GM12878 (cell line): ENCODE measurements around the gene SLC24A4. TPM values are rescaled to one million over a fixed set of nuclear protein-coding genes. Genes with fewer than 3 reads are reported as not detected.

Source experiments
- ATAC-seq: fragments of 200-7000 bp; cut with Tn5 transposase; 3 replicates; pipeline ENCODE4 v1.9.1; 2020; ENCODE audit warnings: mild to moderate bottlenecking, moderate library complexity
- BruUV-seq: library from RNA; stranded (reverse); fragments of 400-500 nt; replicated peaks from 2 replicates; lab custom pipeline; 2021; lab: Mats Ljungman, UMichigan
- CTCF ChIA-PET: fragments of 300-600 bp; sonication (Branson Sonifier 250); formaldehyde crosslinking; extraction: SDS; loops from one replicate; lab custom pipeline; 2021; ENCODE audit warnings: inconsistent platforms; lab: Yijun Ruan, JAX
- POLR2A ChIA-PET: fragments of 350-600 bp; formaldehyde crosslinking; extraction: SDS; loops from one replicate; lab custom pipeline; 2021; ENCODE audit warnings: inconsistent platforms; lab: Charles Lee
- RAD21 ChIA-PET: fragments of 300-600 bp; sonication (Branson Sonifier 250); formaldehyde crosslinking; loops from one replicate; lab custom pipeline; 2023; ENCODE audit warnings: antibody characterized with exemption; ENCODE audit not compliant: unreplicated experiment; lab: Charles Lee
- SMC1A ChIA-PET: fragments of 300-600 bp; sonication (Branson Sonifier 250); formaldehyde crosslinking; loops from one replicate; lab custom pipeline; 2023; ENCODE audit not compliant: unreplicated experiment, uncharacterized antibody; lab: Charles Lee
- DNase-seq: peaks from one replicate; pipeline ENCODE4 v3.0.0-alpha.2; 2011; ENCODE audit warnings: low read depth, low spot score
- FAIRE-seq: peaks from 3 replicates; lab custom pipeline; 2011; peaks lifted over from hg19 to GRCh38; lab: Jason Lieb, UNC
- H2AFZ ChIP-seq: 2 replicates; pipeline ENCODE4 v1.6.0; 2011; ENCODE audit warnings: low read depth, low read length, control low read depth; ENCODE audit not compliant: control insufficient read depth
- H3K27ac ChIP-seq: 2 replicates; pipeline ENCODE4 v1.5.1; 2011; ENCODE audit warnings: control low read depth; ENCODE audit not compliant: control insufficient read depth, insufficient read depth
- H3K27me3 ChIP-seq, 2 experiments: replicated peaks in 1 of 2; 2 replicates each; pipeline versions ENCODE4 v1.6.0 to v1.6.1; 2011; ENCODE audit warnings: low read length in 1 of 2; ENCODE audit not compliant: control insufficient read depth in 2 of 2, insufficient read depth in 2 of 2
- H3K36me3 ChIP-seq, 2 experiments: 2 replicates each; pipeline ENCODE4 v1.5.1; 2011; ENCODE audit warnings: low read length in 1 of 2; ENCODE audit not compliant: control insufficient read depth in 2 of 2, insufficient read depth in 2 of 2
- H3K4me1 ChIP-seq: 2 replicates; pipeline ENCODE4 v1.6.1; 2011; ENCODE audit warnings: mild to moderate bottlenecking, low read length, moderate library complexity, mixed read lengths; ENCODE audit not compliant: control insufficient read depth, insufficient read depth
- H3K4me2 ChIP-seq: 2 replicates; pipeline ENCODE4 v1.6.0; 2011; ENCODE audit warnings: control low read depth; ENCODE audit not compliant: control insufficient read depth, insufficient read depth
- H3K4me3 ChIP-seq: fragments of 200-600 bp; sonication (generic); 2 replicates; pipeline ENCODE4 v1.5.1; 2016
- H3K79me2 ChIP-seq: 2 replicates; pipeline ENCODE4 v1.6.0; 2011; ENCODE audit warnings: low read length; ENCODE audit not compliant: control insufficient read depth, insufficient read depth
- H3K9ac ChIP-seq: 2 replicates; pipeline ENCODE4 v1.8.0; 2011; ENCODE audit warnings: low read length, control low read depth, mixed read lengths; ENCODE audit not compliant: control insufficient read depth, insufficient read depth
- H3K9me3 ChIP-seq: replicated peaks from 3 replicates; pipeline ENCODE4 v1.5.1; 2011; ENCODE audit warnings: mild to moderate bottlenecking, low read length; ENCODE audit not compliant: control insufficient read depth, insufficient read depth
- H4K20me1 ChIP-seq: 2 replicates; pipeline ENCODE4 v1.6.0; 2011; ENCODE audit not compliant: control insufficient read depth, insufficient read depth
- E2F4 ChIP-seq: IDR thresholded peaks from 2 replicates; pipeline ENCODE4 v1.6.1; 2012; ENCODE audit warnings: low read depth, low read length, improper control_type of control experiment
- ESRRA ChIP-seq: IDR thresholded peaks from 2 replicates; pipeline ENCODE4 v1.6.1; 2012; ENCODE audit warnings: mild to moderate bottlenecking, low read length, improper control_type of control experiment
- ETV6 ChIP-seq, 2 experiments: fragments of 450-650 bp in 1 of 2; IDR thresholded peaks in 1 of 2; conservative IDR thresholded peaks in 1 of 2; 2 replicates each; pipeline ENCODE4 v1.6.1; 2014; ENCODE audit warnings: antibody characterized with exemption in 1 of 2, borderline replicate concordance in 1 of 2, low read depth in 1 of 2, mild to moderate bottlenecking in 1 of 2, moderate library complexity in 1 of 2
- FOS ChIP-seq: IDR thresholded peaks from 3 replicates; pipeline ENCODE4 v1.6.1; 2011; ENCODE audit warnings: borderline replicate concordance; ENCODE audit not compliant: insufficient read length; ENCODE audit errors: extremely low read depth
- FOXM1 ChIP-seq: IDR thresholded peaks from 2 replicates; pipeline ENCODE4 v1.6.1; 2012; ENCODE audit warnings: low read depth, mild to moderate bottlenecking, inconsistent platforms, low read length, moderate library complexity
- JUNB ChIP-seq: IDR thresholded peaks from 2 replicates; pipeline ENCODE4 v1.6.1; 2016; ENCODE audit warnings: antibody characterized with exemption, mild to moderate bottlenecking
- MEF2A ChIP-seq: IDR thresholded peaks from 2 replicates; pipeline ENCODE4 v1.6.1; 2011; ENCODE audit warnings: low read depth, mild to moderate bottlenecking, low read length, moderate library complexity; ENCODE audit not compliant: insufficient read depth
- MYC ChIP-seq: IDR thresholded peaks from 2 replicates; pipeline ENCODE4 v1.6.1; 2011; ENCODE audit warnings: mild to moderate bottlenecking, low read length, moderate library complexity, inconsistent platforms; ENCODE audit not compliant: insufficient read depth, insufficient replicate concordance, insufficient read length, severe bottlenecking
- SIX5 ChIP-seq: IDR thresholded peaks from 2 replicates; pipeline ENCODE4 v1.6.1; 2011; ENCODE audit warnings: mild to moderate bottlenecking, low read depth, low read length, moderate library complexity; ENCODE audit not compliant: severe bottlenecking
- USF2 ChIP-seq: IDR thresholded peaks from 2 replicates; pipeline ENCODE4 v1.6.1; 2011; ENCODE audit warnings: low read depth, low read length, improper control_type of control experiment, borderline replicate concordance
- ZBED1 ChIP-seq: IDR thresholded peaks from 2 replicates; pipeline ENCODE4 v1.6.1; 2016; ENCODE audit warnings: borderline replicate concordance
- WGBS: methylation state at CpG from one replicate; pipeline ENCODE4 v1.1.6; 2016; ENCODE audit warnings: low lambda C conversion rate; ENCODE audit not compliant: insufficient replicate concordance, insufficient coverage; ENCODE audit errors: missing lambda C conversion rate; 5-methylcytosine and 5-hydroxymethylcytosine counted together
- in situ Hi-C: fragments of 300-500 bp; cut with MboI; formaldehyde crosslinking; loops from 9 replicates; pipeline ENCODE4 v1.14.3; 2018; ENCODE audit warnings: mixed read lengths
- intact Hi-C: fragments of 100-400 bp; cut with micrococcal nuclease; formaldehyde crosslinking; loops from one replicate; pipeline ENCODE4 v1.14.2; 2022; ENCODE audit not compliant: unreplicated experiment
- polyA plus RNA-seq, 11 experiments: library from polyadenylated mRNA; depleted of rRNA in 4 of 11; unstranded in 6 of 11; stranded (reverse) in 5 of 11; fragments of >200 nt; fragmentation: Nextera tagmentation in 4 of 11; fragmentation: Illumina TruSeq in 1 of 11; extraction: Ambion mirVana in 4 of 11; extraction: Trizol in 1 of 11; gene quantifications; 1 replicate in 1 of 11; 2 replicates in 10 of 11; pipeline versions ENCODE4 v1.2.1 to v1.2.3, GENCODE V29; 2011 to 2016; ENCODE audit warnings: inconsistent platforms in 2 of 11, missing spikeins in 2 of 11, low read depth in 1 of 11
- total RNA-seq, 4 experiments: library from RNA; depleted of rRNA in 3 of 4; stranded (reverse); fragments of >200 nt in 3 of 4; fragmentation: Illumina TruSeq in 1 of 4; extraction: Trizol in 1 of 4; gene quantifications; 2 replicates each; pipeline versions ENCODE4 v1.2.1 to v1.2.3, GENCODE V29; 2013 to 2021
- TF ChIP-seq, protein P1 (sequence below): IDR thresholded peaks from 2 replicates; pipeline ENCODE4 v1.6.1; 2012; ENCODE audit warnings: low read depth, low read length, improper control_type of control experiment

Gene SLC24A4
- total and polyA plus RNA-seq, 10 of the 15 experiments (the other 5 are each of a cell fraction or from before 2014, with no cell fraction given): under 0.01 to 0.46 (median 0.04) TPM; not detected in 5

DNA sequence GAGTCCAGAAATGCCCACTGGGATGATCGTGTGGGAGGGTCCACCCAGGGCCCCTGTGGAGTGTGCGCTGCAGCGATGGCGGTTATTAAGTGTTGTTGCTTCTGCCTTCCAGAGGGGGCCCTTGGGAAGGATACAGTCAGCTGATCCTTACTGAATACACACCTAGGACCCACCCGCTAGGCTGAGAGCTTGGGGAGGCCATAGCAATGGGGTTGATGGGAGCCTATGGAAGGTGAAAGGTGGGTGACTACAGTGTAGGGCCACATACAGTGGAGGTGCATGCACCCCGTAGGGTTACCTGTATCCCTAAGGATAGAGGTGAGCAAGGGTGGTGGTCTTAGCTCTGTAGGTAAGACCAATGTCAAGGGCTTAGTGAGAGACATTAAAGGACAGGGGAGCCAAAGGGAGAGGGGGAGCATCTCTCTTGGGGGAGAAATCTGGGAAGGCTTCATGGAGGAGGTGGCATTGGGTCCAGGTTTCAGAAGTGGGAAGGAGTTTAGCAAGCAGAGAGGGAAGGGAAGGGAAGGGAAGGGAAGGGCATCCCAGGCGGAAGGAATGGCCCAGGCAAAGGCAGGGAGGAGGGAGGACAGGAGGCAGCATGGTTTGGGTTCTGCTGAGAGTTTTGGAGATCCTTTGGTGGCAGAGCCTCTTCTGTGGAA lies 117.5 kb downstream of the SLC24A4 start:
- SMC1A ChIA-PET: no interaction called here
- no peak for TF ChIP-seq MEF2A
- TF ChIP-seq ESRRA: no peak
- no peak for TF ChIP-seq E2F4
- TF ChIP-seq ZBED1: no peak
- no peak for TF ChIP-seq FOXM1
- TF ChIP-seq SIX5: no peak
- no peak for TF ChIP-seq USF2
- TF ChIP-seq ETV6 (conservative IDR thresholded peaks at IDR 0.05 in 1 of 2, IDR thresholded peaks at IDR 0.05 in 1 of 2; ENCODE audit: borderline replicate concordance in 1 of 2, low read depth in 1 of 2): no peak
- no peak for TF ChIP-seq FOS
- TF ChIP-seq JUNB: no peak
- TF ChIP-seq, protein P1, sequence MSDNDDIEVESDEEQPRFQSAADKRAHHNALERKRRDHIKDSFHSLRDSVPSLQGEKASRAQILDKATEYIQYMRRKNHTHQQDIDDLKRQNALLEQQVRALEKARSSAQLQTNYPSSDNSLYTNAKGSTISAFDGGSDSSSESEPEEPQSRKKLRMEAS: no peak
- TF ChIP-seq MYC: no peak
- no peaks in the 10 kb centered on the region; the same call in 2 of the 3 replicates for H3K9me3 ChIP-seq
- DNase-seq (no peak), ATAC-seq (no peak), FAIRE-seq (no peak)
- intact Hi-C loops: no loop called here
- H3K9ac ChIP-seq: no peak overlapping the region
- CTCF ChIA-PET: interaction anchor here (0.9 kb wide), 1 partner anchor 149 kb away, joined by 3 read pairs; no protein-coding TSS in a partner anchor
- no peaks in the 10 kb centered on the region for H3K36me3 ChIP-seq
- no peaks in the 10 kb centered on the region for H3K79me2 ChIP-seq
- 78% methylated on average over 7 of the region's 7 CpGs for WGBS
- in situ Hi-C loops: no loop called here
- peaks cover 15% of the 10 kb centered on the region for H3K4me1 ChIP-seq
- no peak overlapping the region for H2AFZ ChIP-seq
- H3K4me3 ChIP-seq: no peak overlapping the region
- no peak overlapping the region for H3K4me2 ChIP-seq
- H4K20me1 ChIP-seq: no peaks in the 10 kb centered on the region
- POLR2A ChIA-PET: interaction anchor here (1.2 kb wide), 1 partner anchor 40 kb away, joined by 3 read pairs; no protein-coding TSS in a partner anchor
- RAD21 ChIA-PET: no interaction called here
- no peaks in the 10 kb centered on the region for H3K27me3 ChIP-seq
- no peak overlapping the region for H3K27ac ChIP-seq
- no TSS peak for BruUV-seq
